Activated CD4-positive, alpha-beta T cell treated with anti-CD3 and anti-CD28 coated beads, Interleukin-2, amount 10 ng/mL, durations not matched to agents 24 days and 14 days (primary cell): ENCODE measurements around the gene IRF5. TPM values are rescaled to one million over a fixed set of nuclear protein-coding genes. Genes with fewer than 3 reads are reported as not detected.
A peak's percentile ranks its signal among the peaks of the same experiment; 100 is the strongest.

Source experiments
- DNase-seq: peaks from one replicate; pipeline ENCODE4 v3.0.0; 2022
- H3K27ac Mint-ChIP-seq: one replicate; pipeline ENCODE4 v1.8.0; 2022; ENCODE audit warnings: mild to moderate bottlenecking, mixed read lengths
- H3K27me3 Mint-ChIP-seq: one replicate; pipeline ENCODE4 v1.8.0; 2022; ENCODE audit warnings: mixed read lengths
- H3K36me3 Mint-ChIP-seq: one replicate; pipeline ENCODE4 v1.8.0; 2022; ENCODE audit warnings: low read depth, mild to moderate bottlenecking, mixed read lengths
- H3K4me1 Mint-ChIP-seq: one replicate; pipeline ENCODE4 v1.8.0; 2021; ENCODE audit warnings: mixed read lengths
- H3K4me3 Mint-ChIP-seq: one replicate; pipeline ENCODE4 v1.8.0; 2022; ENCODE audit warnings: mild to moderate bottlenecking, moderate library complexity, mixed read lengths
- H3K9me3 Mint-ChIP-seq: one replicate; pipeline ENCODE4 v1.8.0; 2021; ENCODE audit warnings: mixed read lengths
- intact Hi-C: fragments of 100-400 bp; cut with micrococcal nuclease; formaldehyde crosslinking; loops from one replicate; pipeline ENCODE4 v1.15.1; 2023
- total RNA-seq: library from RNA; stranded (reverse); gene quantifications from 2 replicates; pipeline ENCODE4 v1.2.3, GENCODE V29; 2022

IRF5 gene
- total RNA-seq, result 16.2 and 18.6 TPM in 2 replicates

- Mint-ChIP-seq H3K9me3 (peaks cover 5% of the 10 kb centered on the region), H3K27me3 (peaks cover 17% of the 10 kb centered on the region), H3K36me3 (peaks cover 7% of the 10 kb centered on the region), H3K27ac (peak within 1 kb of the TSS; percentile 85), H3K4me1 (peaks cover 37% of the 10 kb centered on the region), H3K4me3 (peak within 1 kb of the TSS; percentile 91)
- intact Hi-C loops, result loop anchor here (1.0 kb wide), 2 partner anchors 25 to 116 kb away; no protein-coding TSS in a partner anchor
- DNase-seq, result peak; percentile 79
Measured at GRCh38 chr7:128937647-128938543, at the start of gene IRF5. TSS of gene IRF5 (plus strand) at chr7:128937927. CDS start at chr7:128942082, 4,155 bp downstream.

- H3K4me3 Mint-ChIP-seq, result no peak overlapping the region
- H3K9me3 Mint-ChIP-seq, result no peaks in the 10 kb centered on the region
- H3K36me3 Mint-ChIP-seq, result no peaks in the 10 kb centered on the region
- no peak overlapping the region for H3K27ac Mint-ChIP-seq
- H3K27me3 Mint-ChIP-seq, result peaks cover 15% of the 10 kb centered on the region
- intact Hi-C loops, result no loop called here
- DNase-seq, result no peak
- peaks cover 2% of the 10 kb centered on the region for H3K4me1 Mint-ChIP-seq
Measured at GRCh38 chr7:128888039-128888755, 49.5 kb upstream of the IRF5 start.

- intact Hi-C loops, result no loop called here
- Mint-ChIP-seq H3K4me1 (no peaks in the 10 kb centered on the region), H3K4me3 (no peak overlapping the region), H3K36me3 (no peaks in the 10 kb centered on the region), H3K27ac (no peak overlapping the region), H3K9me3 (no peaks in the 10 kb centered on the region), H3K27me3 (peaks cover 15% of the 10 kb centered on the region)
- no peak for DNase-seq
Measured at GRCh38 chr7:128888756-128889095, 49.0 kb upstream of the IRF5 start.

GRCh38 chr7:128889121-128889520, 48.6 kb upstream of the IRF5 start:
- H3K4me3 Mint-ChIP-seq, result no peak overlapping the region
- no peaks in the 10 kb centered on the region for H3K9me3 Mint-ChIP-seq
- no peak overlapping the region for H3K27ac Mint-ChIP-seq
- H3K27me3 Mint-ChIP-seq, result peaks cover 15% of the 10 kb centered on the region
- no peaks in the 10 kb centered on the region for H3K36me3 Mint-ChIP-seq
- intact Hi-C loops, result no loop called here
- DNase-seq, result no peak
- H3K4me1 Mint-ChIP-seq, result no peaks in the 10 kb centered on the region

GRCh38 chr7:128890306-128891109, 47.2 kb upstream of the IRF5 start:
- DNase-seq, result no peak
- no peaks in the 10 kb centered on the region for H3K36me3 Mint-ChIP-seq
- peaks cover 15% of the 10 kb centered on the region for H3K27me3 Mint-ChIP-seq
- H3K27ac Mint-ChIP-seq, result no peak overlapping the region
- no peak overlapping the region for H3K4me3 Mint-ChIP-seq
- intact Hi-C loops, result no loop called here
- no peaks in the 10 kb centered on the region for H3K4me1 Mint-ChIP-seq
- no peaks in the 10 kb centered on the region for H3K9me3 Mint-ChIP-seq

GRCh38 chr7:128891110-128891941, 46.4 kb upstream of the IRF5 start:
- H3K36me3 Mint-ChIP-seq, result no peaks in the 10 kb centered on the region
- no peaks in the 10 kb centered on the region for H3K4me1 Mint-ChIP-seq
- no peaks in the 10 kb centered on the region for H3K9me3 Mint-ChIP-seq
- DNase-seq, result no peak
- peaks cover 14% of the 10 kb centered on the region for H3K27me3 Mint-ChIP-seq
- intact Hi-C loops, result no loop called here
- H3K4me3 Mint-ChIP-seq, result no peak overlapping the region
- H3K27ac Mint-ChIP-seq, result no peak overlapping the region

GRCh38 chr7:128891942-128892269, 45.8 kb upstream of the IRF5 start:
- Mint-ChIP-seq H3K4me3 (no peak overlapping the region), H3K36me3 (no peaks in the 10 kb centered on the region), H3K27ac (no peak overlapping the region), H3K9me3 (no peaks in the 10 kb centered on the region), H3K27me3 (peaks cover 16% of the 10 kb centered on the region), H3K4me1 (no peaks in the 10 kb centered on the region)
- intact Hi-C loops, result no loop called here
- DNase-seq, result no peak

GRCh38 chr7:128892521-128893250, 45.0 kb upstream of the IRF5 start:
- peaks cover 21% of the 10 kb centered on the region for H3K27me3 Mint-ChIP-seq

GRCh38 chr7:128893251-128894100, 44.3 kb upstream of the IRF5 start:
- Mint-ChIP-seq H3K27ac (no peak overlapping the region), H3K27me3 (peaks cover 24% of the 10 kb centered on the region), H3K9me3 (peaks cover 3% of the 10 kb centered on the region), H3K4me1 (no peaks in the 10 kb centered on the region), H3K36me3 (no peaks in the 10 kb centered on the region), H3K4me3 (no peak overlapping the region)
- no peak for DNase-seq
- intact Hi-C loops, result no loop called here

More at GRCh38 chr7:128892521-128893250, 45.0 kb upstream of the IRF5 start:
- no peak overlapping the region for H3K27ac Mint-ChIP-seq
- no peak for DNase-seq
- intact Hi-C loops, result no loop called here
- no peaks in the 10 kb centered on the region for H3K9me3 Mint-ChIP-seq
- H3K4me1 Mint-ChIP-seq, result no peaks in the 10 kb centered on the region
- no peak overlapping the region for H3K4me3 Mint-ChIP-seq
- no peaks in the 10 kb centered on the region for H3K36me3 Mint-ChIP-seq

GRCh38 chr7:128894101-128894440, 43.7 kb upstream of the IRF5 start:
- H3K36me3 Mint-ChIP-seq, result no peaks in the 10 kb centered on the region
- peaks cover 4% of the 10 kb centered on the region for H3K9me3 Mint-ChIP-seq
- DNase-seq, result no peak
- H3K27me3 Mint-ChIP-seq, result peaks cover 23% of the 10 kb centered on the region
- intact Hi-C loops, result no loop called here
- H3K4me3 Mint-ChIP-seq, result no peak overlapping the region
- no peak overlapping the region for H3K27ac Mint-ChIP-seq
- no peaks in the 10 kb centered on the region for H3K4me1 Mint-ChIP-seq

GRCh38 chr7:128895320-128895719, 42.4 kb upstream of the IRF5 start:
- intact Hi-C loops, result no loop called here
- no peak for DNase-seq
- Mint-ChIP-seq H3K36me3 (no peaks in the 10 kb centered on the region), H3K27ac (no peak overlapping the region), H3K27me3 (peaks cover 14% of the 10 kb centered on the region), H3K4me3 (no peak overlapping the region), H3K9me3 (peaks cover 4% of the 10 kb centered on the region), H3K4me1 (no peaks in the 10 kb centered on the region)

- intact Hi-C loops, result no loop called here
- no peak for DNase-seq
- Mint-ChIP-seq H3K27ac (no peak overlapping the region), H3K9me3 (peaks cover 4% of the 10 kb centered on the region), H3K4me1 (no peaks in the 10 kb centered on the region), H3K36me3 (no peaks in the 10 kb centered on the region), H3K4me3 (no peak overlapping the region), H3K27me3 (peaks cover 11% of the 10 kb centered on the region)
Measured at GRCh38 chr7:128899392-128899791, 38.3 kb upstream of the IRF5 start.
